Measurements from ENCODE around the gene KIF15. TPM values are rescaled to one million over a fixed set of nuclear protein-coding genes. Genes with fewer than 3 reads are reported as not detected.

Gene KIF15
- total and polyA plus RNA-seq, 10 donors: 0.74 to 5.2 (median 3.1) TPM

- Histone ChIP-seq H3K27me3 (replicated peaks in 1 of 7) (peaks cover 0 to 55% (median 0%) of the 10 kb centered on the region in 7 donors), H3K9me3 (peaks cover 0 to 5% (median 0%) of the 10 kb centered on the region in 8 donors), H3K4me3 (no peak overlapping the region), H3K27ac (no peak overlapping the region), H3K4me1 (no peaks in the 10 kb centered on the region), H3K36me3 (no peaks in the 10 kb centered on the region)
- WGBS, 5 donors: 71 to 77% (median 73%) methylated on average over 4 of the region's 4 CpGs
- TF ChIP-seq CTCF (IDR thresholded peaks at IDR 0.05 in 8 of 11, conservative IDR thresholded peaks at IDR 0.05 in 3 of 11): no peak
- TF ChIP-seq POLR2A (IDR thresholded peaks at IDR 0.05): no peak
- no peak for TF ChIP-seq POLR2AphosphoS5 (IDR thresholded peaks at IDR 0.05)
- DNase-seq: no peak
- intact Hi-C loops (cut with DNase I; ENCODE audit: low total_unique reads): no loop called here
Measured at GRCh38 chr3:44885618-44886017, 124.0 kb downstream of the KIF15 start.

- Histone ChIP-seq H3K4me1 (no peaks in the 10 kb centered on the region), H3K27ac (no peak overlapping the region), H3K9me3 (peaks cover 0 to 5% (median 0%) of the 10 kb centered on the region in 8 donors), H3K27me3 (replicated peaks in 1 of 7) (peaks cover 0 to 55% (median 0%) of the 10 kb centered on the region in 7 donors), H3K4me3 (no peak overlapping the region), H3K36me3 (no peaks in the 10 kb centered on the region)
- DNase-seq: no peak
- TF ChIP-seq POLR2A (IDR thresholded peaks at IDR 0.05) (no peak), CTCF (IDR thresholded peaks at IDR 0.05 in 8 of 11, conservative IDR thresholded peaks at IDR 0.05 in 3 of 11) (no peak), POLR2AphosphoS5 (IDR thresholded peaks at IDR 0.05) (no peak)
- 71 to 81% (median 77%) methylated on average over 3 of the region's 3 CpGs for WGBS, 5 donors
- intact Hi-C loops (cut with DNase I; ENCODE audit: low total_unique reads): no loop called here
Measured at GRCh38 chr3:44886561-44886960, 125.0 kb downstream of the KIF15 start.

- Histone ChIP-seq H3K27ac (no peak overlapping the region), H3K9me3 (peaks cover 0 to 5% (median 0%) of the 10 kb centered on the region in 8 donors), H3K4me1 (no peaks in the 10 kb centered on the region), H3K36me3 (no peaks in the 10 kb centered on the region), H3K27me3 (replicated peaks in 1 of 7) (peaks cover 0 to 54% (median 0%) of the 10 kb centered on the region in 7 donors), H3K4me3 (no peak overlapping the region)
- intact Hi-C loops (cut with DNase I; ENCODE audit: low total_unique reads): no loop called here
- TF ChIP-seq POLR2AphosphoS5 (IDR thresholded peaks at IDR 0.05): no peak
- TF ChIP-seq POLR2A (IDR thresholded peaks at IDR 0.05): no peak
- no peak for TF ChIP-seq CTCF (IDR thresholded peaks at IDR 0.05 in 8 of 11, conservative IDR thresholded peaks at IDR 0.05 in 3 of 11)
- no peak for DNase-seq
- 67 to 83% (median 75%) methylated on average over 7 of the region's 7 CpGs for WGBS, 5 donors
Measured at GRCh38 chr3:44887101-44887500, 125.5 kb downstream of the KIF15 start.

GRCh38 chr3:44890258-44890657 is 128.7 kb downstream of the KIF15 start:
- no peaks in the 10 kb centered on the region for H3K9me3 ChIP-seq
- 64 to 81% (median 75%) methylated on average over 3 of the region's 3 CpGs for WGBS, 5 donors
- no peaks in the 10 kb centered on the region for H3K36me3 ChIP-seq
- intact Hi-C loops (cut with DNase I; ENCODE audit: low total_unique reads): no loop called here
- H3K4me3 ChIP-seq: no peak overlapping the region
- H3K4me1 ChIP-seq: no peaks in the 10 kb centered on the region
- peaks cover 0 to 30% (median 0%) of the 10 kb centered on the region in 7 donors for H3K27me3 ChIP-seq (replicated peaks in 1 of 7)
- TF ChIP-seq POLR2A (IDR thresholded peaks at IDR 0.05): no peak
- no peak for TF ChIP-seq POLR2AphosphoS5 (IDR thresholded peaks at IDR 0.05)
- no peak for TF ChIP-seq CTCF (IDR thresholded peaks at IDR 0.05 in 8 of 11, conservative IDR thresholded peaks at IDR 0.05 in 3 of 11)
- H3K27ac ChIP-seq: no peak overlapping the region
- DNase-seq: no peak
